Mammary epithelial cell (primary cell): ENCODE measurements around the gene MICU2.

Source experiments
- EZH2 ChIP-seq: IDR thresholded peaks from 2 replicates; pipeline ENCODE4 v1.6.1; 2012; ENCODE audit warnings: low read length, inconsistent platforms, borderline replicate concordance
- TF ChIP-seq, protein P1 (sequence below), 2 donors: IDR thresholded peaks in 1 of 2; conservative IDR thresholded peaks in 1 of 2; 2 replicates each; pipeline ENCODE4 v1.5.1; 2011 to 2012; ENCODE audit warnings: inconsistent platforms in 2 of 2, low read length in 2 of 2, mild to moderate bottlenecking in 2 of 2, control low read depth in 1 of 2, low read depth in 1 of 2; ENCODE audit not compliant: insufficient read depth in 1 of 2; ENCODE audit errors: extremely low read depth in 1 of 2

DNA sequence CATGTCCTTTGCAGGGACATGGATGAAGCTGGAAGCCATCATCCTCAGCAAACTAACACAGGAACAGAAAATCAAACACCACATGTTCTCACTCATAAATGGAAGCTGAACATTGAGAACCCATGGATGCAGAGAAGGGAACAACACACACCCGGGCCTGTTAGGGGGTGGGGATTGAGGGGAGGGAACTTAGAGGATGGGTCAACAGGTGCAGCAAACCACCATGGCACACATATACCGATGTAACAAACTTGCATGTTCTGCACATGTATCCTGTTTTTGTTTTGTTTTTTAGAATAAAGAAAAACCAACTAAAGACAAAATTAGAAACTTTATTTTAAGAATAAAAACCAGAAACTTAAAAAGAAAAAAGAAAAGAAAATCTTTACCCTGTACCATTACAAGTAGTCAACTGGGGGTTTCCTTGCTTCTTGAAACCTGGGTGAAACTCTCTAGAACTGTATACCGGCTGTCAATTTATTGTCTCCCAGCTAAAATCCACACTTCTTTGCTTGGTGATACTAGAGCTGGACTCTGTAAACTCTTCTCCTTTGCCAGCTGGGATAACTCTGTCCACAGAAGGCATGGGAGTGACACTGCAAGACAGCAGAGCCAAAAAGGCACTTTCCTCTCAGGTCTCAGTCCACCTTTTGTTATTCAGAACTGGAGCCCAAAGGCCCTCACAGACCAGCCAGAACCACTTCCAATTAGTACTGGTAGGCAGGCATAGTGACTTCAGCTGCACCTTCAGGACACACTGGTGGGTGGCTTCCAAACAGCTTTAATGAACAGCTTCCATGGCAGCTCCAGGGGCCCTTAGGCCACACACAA is 9.0 kb downstream of the MICU2 start:
- TF ChIP-seq EZH2: no peak
- TF ChIP-seq, protein P1, sequence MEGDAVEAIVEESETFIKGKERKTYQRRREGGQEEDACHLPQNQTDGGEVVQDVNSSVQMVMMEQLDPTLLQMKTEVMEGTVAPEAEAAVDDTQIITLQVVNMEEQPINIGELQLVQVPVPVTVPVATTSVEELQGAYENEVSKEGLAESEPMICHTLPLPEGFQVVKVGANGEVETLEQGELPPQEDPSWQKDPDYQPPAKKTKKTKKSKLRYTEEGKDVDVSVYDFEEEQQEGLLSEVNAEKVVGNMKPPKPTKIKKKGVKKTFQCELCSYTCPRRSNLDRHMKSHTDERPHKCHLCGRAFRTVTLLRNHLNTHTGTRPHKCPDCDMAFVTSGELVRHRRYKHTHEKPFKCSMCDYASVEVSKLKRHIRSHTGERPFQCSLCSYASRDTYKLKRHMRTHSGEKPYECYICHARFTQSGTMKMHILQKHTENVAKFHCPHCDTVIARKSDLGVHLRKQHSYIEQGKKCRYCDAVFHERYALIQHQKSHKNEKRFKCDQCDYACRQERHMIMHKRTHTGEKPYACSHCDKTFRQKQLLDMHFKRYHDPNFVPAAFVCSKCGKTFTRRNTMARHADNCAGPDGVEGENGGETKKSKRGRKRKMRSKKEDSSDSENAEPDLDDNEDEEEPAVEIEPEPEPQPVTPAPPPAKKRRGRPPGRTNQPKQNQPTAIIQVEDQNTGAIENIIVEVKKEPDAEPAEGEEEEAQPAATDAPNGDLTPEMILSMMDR (conservative IDR thresholded peaks at IDR 0.05 in 1 of 2, IDR thresholded peaks at IDR 0.05 in 1 of 2; ENCODE audit: extremely low read depth in 1 of 2, insufficient read depth in 1 of 2, low read depth in 1 of 2, low read length in 2 of 2): no peak
